Activated B cell treated with CpG ODN at 0.5 μM for 24 hours (primary cell): ENCODE data around the gene LAMA3. TPM values are rescaled to one million over a fixed set of nuclear protein-coding genes. Genes with fewer than 3 reads are reported as not detected.

ENCODE experiments used
- ATAC-seq: fragments of 200-7000 bp; cut with Tn5 transposase; one replicate; pipeline ENCODE4 v1.10.0; 2021; ENCODE audit warnings: low read depth, mild to moderate bottlenecking, moderate library complexity
- CTCF ChIA-PET: fragments of 350-600 bp; sonication (Branson Sonifier 250); formaldehyde crosslinking; loops from one replicate; lab custom pipeline; 2021; ENCODE audit warnings: antibody characterized with exemption; lab: Charles Lee
- POLR2A ChIA-PET: fragments of 350-600 bp; sonication (Branson Sonifier 250); formaldehyde crosslinking; loops from one replicate; lab custom pipeline; 2021; ENCODE audit warnings: antibody characterized with exemption; lab: Charles Lee
- DNase-seq: peaks from one replicate; pipeline ENCODE4 v3.0.0; 2022
- H3K27ac Mint-ChIP-seq: one replicate; pipeline ENCODE4 v1.8.0; 2020; ENCODE audit warnings: mixed read lengths
- H3K27me3 Mint-ChIP-seq: one replicate; pipeline ENCODE4 v1.8.0; 2021; ENCODE audit warnings: mixed read lengths
- H3K36me3 Mint-ChIP-seq: one replicate; pipeline ENCODE4 v1.8.0; 2021; ENCODE audit warnings: low read depth, mixed read lengths
- H3K4me1 Mint-ChIP-seq: one replicate; pipeline ENCODE4 v1.8.0; 2021; ENCODE audit warnings: mixed read lengths
- H3K4me3 Mint-ChIP-seq: one replicate; pipeline ENCODE4 v1.8.0; 2020; ENCODE audit warnings: mild to moderate bottlenecking, mixed read lengths
- H3K9me3 Mint-ChIP-seq: one replicate; pipeline ENCODE4 v1.8.0; 2020; ENCODE audit warnings: mixed read lengths
- intact Hi-C: fragments of 100-400 bp; cut with micrococcal nuclease; formaldehyde crosslinking; loops from one replicate; pipeline ENCODE4 v1.15.1; 2024
- total RNA-seq: library from RNA; stranded (reverse); gene quantifications from 2 replicates; pipeline ENCODE4 v1.2.3, GENCODE V29; 2022
- TF ChIP-seq, protein P1 (sequence below): fragments of 200-600 bp; IDR thresholded peaks from one replicate; pipeline ENCODE4 v1.8.0; 2022; ENCODE audit warnings: antibody characterized with exemption, mild to moderate bottlenecking

LAMA3 gene
- total RNA-seq, 1 donor from 2014 or later, result not detected

DNA sequence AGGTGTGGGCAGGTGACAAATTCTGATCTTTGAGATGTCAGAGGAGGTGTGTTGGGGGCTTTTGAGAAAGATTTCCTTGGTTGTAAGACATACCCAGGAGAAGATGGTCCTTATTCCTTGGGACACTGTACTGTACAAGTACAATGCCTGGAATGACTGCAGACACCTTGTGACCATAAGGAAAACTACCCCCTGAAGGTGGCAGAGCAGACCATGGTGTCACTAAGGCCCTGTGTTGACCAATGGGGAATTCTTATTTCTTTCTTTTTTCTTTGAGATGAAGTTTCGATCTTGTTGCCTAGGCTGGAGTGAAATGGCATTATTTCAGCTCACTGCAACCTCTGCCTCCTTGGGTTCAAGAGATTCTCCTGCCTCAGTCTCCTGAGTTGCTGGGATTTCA lies 22.1 kb upstream of the LAMA3 start:
- Mint-ChIP-seq H3K27ac (no peak overlapping the region), H3K9me3 (no peaks in the 10 kb centered on the region), H3K4me1 (peaks cover 9% of the 10 kb centered on the region), H3K36me3 (no peaks in the 10 kb centered on the region), H3K4me3 (no peak overlapping the region), H3K27me3 (peaks cover 29% of the 10 kb centered on the region)
- intact Hi-C loops, result no loop called here
- ChIA-PET CTCF (no interaction called here), POLR2A (no interaction called here)
- TF ChIP-seq, protein P1, sequence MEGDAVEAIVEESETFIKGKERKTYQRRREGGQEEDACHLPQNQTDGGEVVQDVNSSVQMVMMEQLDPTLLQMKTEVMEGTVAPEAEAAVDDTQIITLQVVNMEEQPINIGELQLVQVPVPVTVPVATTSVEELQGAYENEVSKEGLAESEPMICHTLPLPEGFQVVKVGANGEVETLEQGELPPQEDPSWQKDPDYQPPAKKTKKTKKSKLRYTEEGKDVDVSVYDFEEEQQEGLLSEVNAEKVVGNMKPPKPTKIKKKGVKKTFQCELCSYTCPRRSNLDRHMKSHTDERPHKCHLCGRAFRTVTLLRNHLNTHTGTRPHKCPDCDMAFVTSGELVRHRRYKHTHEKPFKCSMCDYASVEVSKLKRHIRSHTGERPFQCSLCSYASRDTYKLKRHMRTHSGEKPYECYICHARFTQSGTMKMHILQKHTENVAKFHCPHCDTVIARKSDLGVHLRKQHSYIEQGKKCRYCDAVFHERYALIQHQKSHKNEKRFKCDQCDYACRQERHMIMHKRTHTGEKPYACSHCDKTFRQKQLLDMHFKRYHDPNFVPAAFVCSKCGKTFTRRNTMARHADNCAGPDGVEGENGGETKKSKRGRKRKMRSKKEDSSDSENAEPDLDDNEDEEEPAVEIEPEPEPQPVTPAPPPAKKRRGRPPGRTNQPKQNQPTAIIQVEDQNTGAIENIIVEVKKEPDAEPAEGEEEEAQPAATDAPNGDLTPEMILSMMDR, result no peak
- ATAC-seq (no peak), DNase-seq (no peak)

DNA sequence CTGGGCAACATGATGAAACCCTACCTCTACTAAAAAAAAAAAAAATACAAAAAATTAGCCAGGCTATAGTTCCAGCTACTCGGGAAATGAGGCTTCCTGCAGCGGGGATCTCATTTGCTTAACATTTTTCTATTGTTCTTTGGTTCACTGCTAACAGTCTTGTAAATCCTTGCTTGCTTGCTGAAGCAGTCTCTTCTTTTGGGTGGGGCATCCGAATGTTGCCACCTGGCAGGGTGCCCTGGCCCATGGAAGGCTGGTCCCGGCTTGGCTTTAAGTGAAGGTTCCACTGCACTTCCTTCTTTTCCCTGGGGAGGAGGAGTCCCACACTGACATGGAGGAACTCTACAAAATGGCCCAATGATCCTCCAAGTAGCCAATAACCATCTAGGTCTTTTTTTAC lies 20.5 kb upstream of the LAMA3 start:
- intact Hi-C loops, result no loop called here
- no peaks in the 10 kb centered on the region for H3K9me3 Mint-ChIP-seq
- TF ChIP-seq, protein P1, result no peak
- ChIA-PET POLR2A (no interaction called here), CTCF (no interaction called here)
- H3K27ac Mint-ChIP-seq, result no peak overlapping the region
- no peak overlapping the region for H3K4me3 Mint-ChIP-seq
- H3K27me3 Mint-ChIP-seq, result peaks cover 22% of the 10 kb centered on the region
- ATAC-seq (no peak), DNase-seq (no peak)
- H3K4me1 Mint-ChIP-seq, result no peaks in the 10 kb centered on the region
- no peaks in the 10 kb centered on the region for H3K36me3 Mint-ChIP-seq

DNA sequence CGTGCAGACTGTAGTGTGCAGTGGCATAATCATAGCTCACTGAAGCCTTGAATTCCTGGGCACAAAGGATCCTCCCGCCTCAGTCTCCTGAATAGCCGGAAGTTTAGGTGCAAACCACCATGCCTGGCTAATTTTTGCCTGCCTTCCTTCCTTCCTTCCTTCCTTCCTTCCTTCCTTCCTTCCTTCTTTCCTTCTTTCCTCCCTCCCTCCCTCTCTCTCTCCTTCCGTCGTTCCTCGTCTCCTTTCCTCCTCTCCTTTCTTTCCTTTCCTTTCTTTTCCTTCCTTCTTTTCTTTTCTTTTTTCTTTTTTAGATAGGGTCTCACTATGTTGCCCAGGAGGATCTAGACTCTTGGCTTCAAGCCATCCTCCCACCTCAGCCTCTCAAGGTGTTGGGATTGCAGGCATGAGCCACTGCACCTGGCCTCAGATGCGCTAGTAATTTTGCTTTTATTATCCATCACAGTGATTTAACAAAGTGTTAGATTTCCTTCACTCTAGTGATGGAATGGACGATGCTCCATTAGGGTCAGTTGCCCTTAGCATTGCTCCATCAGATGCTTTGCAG lies 20.0 kb upstream of the LAMA3 start:
- DNase-seq, result no peak
- CTCF ChIA-PET, result no interaction called here
- no peaks in the 10 kb centered on the region for H3K4me1 Mint-ChIP-seq

DNA sequence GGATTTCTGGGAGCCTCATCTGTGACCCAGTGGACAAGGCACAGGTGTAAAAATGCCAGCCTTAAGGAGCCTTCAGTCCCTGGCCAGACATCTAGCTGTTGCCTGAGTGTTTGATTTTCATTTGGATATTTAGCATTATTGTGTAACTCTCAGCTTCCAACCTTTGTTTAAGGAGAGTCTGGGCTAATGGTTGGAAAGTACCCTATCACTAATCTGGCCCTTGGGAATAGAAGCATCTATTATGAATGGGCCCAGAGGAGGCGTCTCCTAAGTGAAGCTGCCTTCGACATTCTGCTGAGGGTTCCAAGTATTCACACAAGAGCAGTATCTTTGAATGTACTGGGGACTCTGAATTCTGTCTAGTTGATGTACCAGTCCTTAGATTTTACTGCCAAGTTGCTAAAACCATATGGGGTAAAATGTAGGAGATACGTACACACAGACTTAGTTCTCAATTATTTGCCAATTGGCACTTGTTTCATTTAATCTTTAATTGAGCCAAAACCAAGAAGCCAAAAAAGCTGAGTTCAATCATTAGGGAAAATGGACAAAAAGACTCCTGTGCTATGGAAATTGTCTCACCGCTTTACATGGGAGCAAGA lies 19.3 kb upstream of the LAMA3 start:
- H3K27me3 Mint-ChIP-seq, result peaks cover 16% of the 10 kb centered on the region
- no peak for ATAC-seq
- POLR2A ChIA-PET, result no interaction called here

More for the DNA sequence above, 20.0 kb upstream of the LAMA3 start:
- H3K27me3 Mint-ChIP-seq, result peaks cover 21% of the 10 kb centered on the region
- H3K9me3 Mint-ChIP-seq, result no peaks in the 10 kb centered on the region
- no peaks in the 10 kb centered on the region for H3K36me3 Mint-ChIP-seq
- H3K4me3 Mint-ChIP-seq, result no peak overlapping the region
- POLR2A ChIA-PET, result no interaction called here
- no peak overlapping the region for H3K27ac Mint-ChIP-seq
- TF ChIP-seq, protein P1, result no peak
- intact Hi-C loops, result no loop called here
- ATAC-seq, result no peak

DNA sequence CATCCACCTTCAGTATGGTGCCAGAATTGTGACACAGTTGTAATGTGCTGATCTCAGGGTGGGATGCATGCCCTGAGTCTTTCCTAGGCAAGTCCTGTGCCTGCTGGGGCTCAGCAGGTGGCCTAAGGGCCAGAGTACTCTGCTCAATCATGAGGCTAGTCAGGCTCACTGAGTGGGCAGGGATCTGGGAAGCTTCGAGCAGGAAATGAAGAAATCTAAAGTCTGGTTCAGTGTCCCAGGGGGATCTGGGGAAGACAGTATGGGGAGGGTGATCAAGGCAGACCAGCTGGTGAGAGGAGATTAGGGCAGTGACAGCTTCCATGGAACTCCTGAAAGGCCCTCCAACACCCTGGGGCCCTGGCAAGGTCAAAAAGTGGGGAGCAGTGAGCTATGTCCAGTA lies 17.7 kb upstream of the LAMA3 start:
- no peak overlapping the region for H3K4me3 Mint-ChIP-seq

More for the DNA sequence above, 19.3 kb upstream of the LAMA3 start:
- TF ChIP-seq, protein P1, result no peak
- Mint-ChIP-seq H3K4me1 (no peaks in the 10 kb centered on the region), H3K27ac (no peak overlapping the region), H3K4me3 (no peak overlapping the region), H3K36me3 (no peaks in the 10 kb centered on the region), H3K9me3 (no peaks in the 10 kb centered on the region)
- DNase-seq, result no peak
- intact Hi-C loops, result no loop called here
- CTCF ChIA-PET, result no interaction called here

More for the DNA sequence above, 17.7 kb upstream of the LAMA3 start:
- CTCF ChIA-PET, result interaction anchor here (0.6 kb wide), 1 partner anchor 441 kb away, joined by 3 read pairs; no protein-coding TSS in a partner anchor
- TF ChIP-seq, protein P1, result no peak
- intact Hi-C loops, result no loop called here
- H3K27ac Mint-ChIP-seq, result no peak overlapping the region
- H3K36me3 Mint-ChIP-seq, result no peaks in the 10 kb centered on the region
- DNase-seq, result no peak
- H3K9me3 Mint-ChIP-seq, result no peaks in the 10 kb centered on the region
- no peak for ATAC-seq
- POLR2A ChIA-PET, result no interaction called here
- H3K27me3 Mint-ChIP-seq, result peaks cover 20% of the 10 kb centered on the region
- no peaks in the 10 kb centered on the region for H3K4me1 Mint-ChIP-seq
